Fibroblast of skin of right biceps (primary cell): ENCODE data around the gene TNFSF13.

Experiments used
- DNase-seq: peaks from one replicate; pipeline ENCODE4 v3.0.0-alpha.2; 2013

TNFSF13 gene

GRCh38 chr17:7575481-7575883, 16.9 kb downstream of the TNFSF13 start:
- DNase-seq = no peak

GRCh38 chr17:7575959-7576358, 17.4 kb downstream of the TNFSF13 start:
- no peak for DNase-seq

GRCh38 chr17:7576432-7576937, 17.9 kb downstream of the TNFSF13 start:
- no peak for DNase-seq

GRCh38 chr17:7577327-7578199, 19.0 kb downstream of the TNFSF13 start:
- no peak for DNase-seq

GRCh38 chr17:7579001-7579833, 20.7 kb downstream of the TNFSF13 start, which contains the start of gene CD68:
CD68 (plus strand) TSS chr17:7579638; CDS start chr17:7579678, 40 bp downstream.
- DNase-seq = peak; percentile 93

- no peak for DNase-seq
Measured at GRCh38 chr17:7579834-7580603, 21.5 kb downstream of the TNFSF13 start.

- DNase-seq = no peak
Measured at GRCh38 chr17:7580604-7581575, 22.3 kb downstream of the TNFSF13 start.

- no peak for DNase-seq
Measured at GRCh38 chr17:7582396-7583252, 24.1 kb downstream of the TNFSF13 start.

GRCh38 chr17:7583253-7584109, 24.9 kb downstream of the TNFSF13 start, which contains the start of gene MPDU1:
MPDU1 (plus strand) TSS chr17:7583852; CDS start chr17:7583863, 11 bp downstream.
- peak; percentile 98 for DNase-seq

- DNase-seq = no peak
Measured at GRCh38 chr17:7586673-7587419, 28.3 kb downstream of the TNFSF13 start.

GRCh38 chr17:7587420-7588151, 29.0 kb downstream of the TNFSF13 start:
- DNase-seq = peak; percentile 95

GRCh38 chr17:7588553-7589203, 30.1 kb downstream of the TNFSF13 start:
- no peak for DNase-seq

GRCh38 chr17:7589204-7589868, 30.8 kb downstream of the TNFSF13 start:
- DNase-seq = peak; percentile 83

GRCh38 chr17:7589891-7590691, 31.5 kb downstream of the TNFSF13 start, which contains the start of gene SOX15:
SOX15 (minus strand) TSS chr17:7590094; CDS start chr17:7589676, 418 bp downstream.
- no peak for DNase-seq

GRCh38 chr17:7590743-7591142, 32.2 kb downstream of the TNFSF13 start:
- DNase-seq = peak; percentile 63

- DNase-seq = no peak
Measured at GRCh38 chr17:7591596-7591995, 33.0 kb downstream of the TNFSF13 start.
